Effector CD4-positive, alpha-beta T cell (primary cell): ENCODE results near the gene DNER.
"Not testable (repeated sequence)": the region's sequence is repeated elsewhere in the genome, so short reads cannot be mapped to it uniquely, and the experiment has no call there.

Experiments used
- DNase-seq: peaks from one replicate; pipeline ENCODE4 v3.0.0-alpha.2; 2020

DNER gene

GRCh38 chr2:229715895-229716507 lies 1.6 kb upstream of the DNER start:
- no peak for DNase-seq

GRCh38 chr2:229714736-229715541 lies 584 bp upstream of the DNER start:
- DNase-seq: no peak

- no peak for DNase-seq
Measured at GRCh38 chr2:229713371-229714079, 830 bp downstream of the DNER start.

- no peak for DNase-seq
Measured at GRCh38 chr2:229712136-229712535, 2.2 kb downstream of the DNER start.

- DNase-seq: no peak
Measured at GRCh38 chr2:229708335-229708734, 6.0 kb downstream of the DNER start.

- DNase-seq: no peak
Measured at GRCh38 chr2:229703909-229704630, 10.3 kb downstream of the DNER start.

GRCh38 chr2:229701716-229702115 lies 12.6 kb downstream of the DNER start:
- no peak for DNase-seq

- no peak for DNase-seq
Measured at GRCh38 chr2:229701062-229701461, 13.3 kb downstream of the DNER start.

- no peak for DNase-seq
Measured at GRCh38 chr2:229695961-229696360, 18.4 kb downstream of the DNER start.

- DNase-seq: not testable (repeated sequence)
Measured at GRCh38 chr2:229693845-229694244, 20.5 kb downstream of the DNER start.

- no peak for DNase-seq
Measured at GRCh38 chr2:229691631-229692030, 22.7 kb downstream of the DNER start.

GRCh38 chr2:229689307-229689839 lies 25.0 kb downstream of the DNER start:
- no peak for DNase-seq

- DNase-seq: no peak
Measured at GRCh38 chr2:229688141-229688540, 26.2 kb downstream of the DNER start.

GRCh38 chr2:229686122-229686919 lies 28.0 kb downstream of the DNER start:
- no peak for DNase-seq

- DNase-seq: no peak
Measured at GRCh38 chr2:229684942-229685562, 29.3 kb downstream of the DNER start.

GRCh38 chr2:229679393-229680125 lies 34.8 kb downstream of the DNER start:
- no peak for DNase-seq

GRCh38 chr2:229675569-229675968 lies 38.8 kb downstream of the DNER start:
- no peak for DNase-seq

GRCh38 chr2:229674830-229675530 lies 39.4 kb downstream of the DNER start:
- no peak for DNase-seq

GRCh38 chr2:229673676-229674075 lies 40.7 kb downstream of the DNER start:
- no peak for DNase-seq

- DNase-seq: no peak
Measured at GRCh38 chr2:229672021-229672420, 42.3 kb downstream of the DNER start.
